ENCODE results near the gene SEMA6B. TPM values are rescaled to one million over a fixed set of nuclear protein-coding genes. Genes with fewer than 3 reads are reported as not detected.

SEMA6B gene
- total and polyA plus RNA-seq, 10 of the 15 experiments (the other 5 are each of a cell fraction or from before 2014, with no cell fraction given) = 0.13 TPM; not detected in 9

GRCh38 chr19:4503825-4504170, 55.7 kb downstream of the SEMA6B start:
- CTCF ChIA-PET = no interaction called here
- Histone ChIP-seq H3K4me1 (ENCODE audit: control insufficient read depth, insufficient read depth, low read length) (no peaks in the 10 kb centered on the region), H3K9ac (ENCODE audit: control insufficient read depth, insufficient read depth, low read length) (no peak overlapping the region), H3K36me3 (ENCODE audit: control insufficient read depth in 2 of 2, insufficient read depth in 2 of 2, low read length in 1 of 2) (no peaks in the 10 kb centered on the region; a peak in 1 of 4 replicates), H3K9me3 (replicated peaks; ENCODE audit: control insufficient read depth, insufficient read depth, low read length) (no peaks in the 10 kb centered on the region), H3K27ac (ENCODE audit: control insufficient read depth, insufficient read depth) (no peak overlapping the region), H3K79me2 (ENCODE audit: control insufficient read depth, insufficient read depth, low read length) (no peaks in the 10 kb centered on the region), H3K4me3 (no peak overlapping the region), H3K4me2 (ENCODE audit: control insufficient read depth, insufficient read depth) (no peak overlapping the region), H4K20me1 (ENCODE audit: control insufficient read depth, insufficient read depth) (no peaks in the 10 kb centered on the region), H3K27me3 (replicated peaks in 1 of 2; ENCODE audit: control insufficient read depth in 2 of 2, insufficient read depth in 2 of 2, low read length in 1 of 2) (no peaks in the 10 kb centered on the region), H2AFZ (ENCODE audit: control insufficient read depth, low read depth, low read length) (no peak overlapping the region)
- RAD21 ChIA-PET (ENCODE audit: unreplicated experiment) = no interaction called here
- FAIRE-seq (no peak), ATAC-seq (no peak), DNase-seq (ENCODE audit: low read depth, low spot score) (no peak)
- in situ Hi-C loops (cut with MboI) (no loop called here), intact Hi-C loops (cut with micrococcal nuclease; ENCODE audit: unreplicated experiment) (no loop called here)
- SMC1A ChIA-PET (ENCODE audit: uncharacterized antibody, unreplicated experiment) = no interaction called here
- POLR2A ChIA-PET = no interaction called here
- WGBS (ENCODE audit: insufficient coverage, insufficient replicate concordance, low lambda C conversion rate, missing lambda C conversion rate) = 93% methylated on average over 10 of the region's 10 CpGs
- no TSS peak for BruUV-seq (replicated peaks)
- TF ChIP-seq YY1 (IDR thresholded peaks at IDR 0.05; ENCODE audit: low read depth, low read length) (no peak), NFXL1 (IDR thresholded peaks at IDR 0.05; ENCODE audit: borderline replicate concordance) (no peak), E4F1 (IDR thresholded peaks at IDR 0.05; ENCODE audit: borderline replicate concordance, partially characterized antibody) (no peak), MTA2 (IDR thresholded peaks at IDR 0.05; ENCODE audit: low read depth) (no peak), STAT3 (IDR thresholded peaks at IDR 0.05; ENCODE audit: low read depth, low read length) (no peak), ETV6 (conservative IDR thresholded peaks at IDR 0.05 in 1 of 2, IDR thresholded peaks at IDR 0.05 in 1 of 2; ENCODE audit: borderline replicate concordance in 1 of 2, low read depth in 1 of 2) (no peak), ZBTB33 (IDR thresholded peaks at IDR 0.05) (no peak), POLR2A (IDR thresholded peaks at IDR 0.05; ENCODE audit: low read depth, low read length) (no peak), RCOR1 (conservative IDR thresholded peaks at IDR 0.05; ENCODE audit: low read depth, low read length) (no peak), ASH2L (IDR thresholded peaks at IDR 0.05; ENCODE audit: borderline replicate concordance, low read depth) (no peak), KLF5 (IDR thresholded peaks at IDR 0.05; ENCODE audit: partially characterized antibody) (no peak), YBX1 (IDR thresholded peaks at IDR 0.05) (no peak), KAT2A (conservative IDR thresholded peaks at IDR 0.05; ENCODE audit: control insufficient read depth, low read depth, low read length) (no peak), SPI1 (IDR thresholded peaks at IDR 0.05; ENCODE audit: borderline replicate concordance, insufficient read depth, low read depth, low read length) (no peak), NFYB (IDR thresholded peaks at IDR 0.05; ENCODE audit: insufficient read depth, low read depth, low read length) (no peak)
- TF ChIP-seq, protein P1, sequence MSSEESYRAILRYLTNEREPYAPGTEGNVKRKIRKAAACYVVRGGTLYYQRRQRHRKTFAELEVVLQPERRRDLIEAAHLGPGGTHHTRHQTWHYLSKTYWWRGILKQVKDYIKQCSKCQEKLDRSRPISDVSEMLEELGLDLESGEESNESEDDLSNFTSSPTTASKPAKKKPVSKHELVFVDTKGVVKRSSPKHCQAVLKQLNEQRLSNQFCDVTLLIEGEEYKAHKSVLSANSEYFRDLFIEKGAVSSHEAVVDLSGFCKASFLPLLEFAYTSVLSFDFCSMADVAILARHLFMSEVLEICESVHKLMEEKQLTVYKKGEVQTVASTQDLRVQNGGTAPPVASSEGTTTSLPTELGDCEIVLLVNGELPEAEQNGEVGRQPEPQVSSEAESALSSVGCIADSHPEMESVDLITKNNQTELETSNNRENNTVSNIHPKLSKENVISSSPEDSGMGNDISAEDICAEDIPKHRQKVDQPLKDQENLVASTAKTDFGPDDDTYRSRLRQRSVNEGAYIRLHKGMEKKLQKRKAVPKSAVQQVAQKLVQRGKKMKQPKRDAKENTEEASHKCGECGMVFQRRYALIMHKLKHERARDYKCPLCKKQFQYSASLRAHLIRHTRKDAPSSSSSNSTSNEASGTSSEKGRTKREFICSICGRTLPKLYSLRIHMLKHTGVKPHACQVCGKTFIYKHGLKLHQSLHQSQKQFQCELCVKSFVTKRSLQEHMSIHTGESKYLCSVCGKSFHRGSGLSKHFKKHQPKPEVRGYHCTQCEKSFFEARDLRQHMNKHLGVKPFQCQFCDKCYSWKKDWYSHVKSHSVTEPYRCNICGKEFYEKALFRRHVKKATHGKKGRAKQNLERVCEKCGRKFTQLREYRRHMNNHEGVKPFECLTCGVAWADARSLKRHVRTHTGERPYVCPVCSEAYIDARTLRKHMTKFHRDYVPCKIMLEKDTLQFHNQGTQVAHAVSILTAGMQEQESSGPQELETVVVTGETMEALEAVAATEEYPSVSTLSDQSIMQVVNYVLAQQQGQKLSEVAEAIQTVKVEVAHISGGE (CRISPR knock-in tag; IDR thresholded peaks at IDR 0.05) = no peak
- TF ChIP-seq, protein P2, sequence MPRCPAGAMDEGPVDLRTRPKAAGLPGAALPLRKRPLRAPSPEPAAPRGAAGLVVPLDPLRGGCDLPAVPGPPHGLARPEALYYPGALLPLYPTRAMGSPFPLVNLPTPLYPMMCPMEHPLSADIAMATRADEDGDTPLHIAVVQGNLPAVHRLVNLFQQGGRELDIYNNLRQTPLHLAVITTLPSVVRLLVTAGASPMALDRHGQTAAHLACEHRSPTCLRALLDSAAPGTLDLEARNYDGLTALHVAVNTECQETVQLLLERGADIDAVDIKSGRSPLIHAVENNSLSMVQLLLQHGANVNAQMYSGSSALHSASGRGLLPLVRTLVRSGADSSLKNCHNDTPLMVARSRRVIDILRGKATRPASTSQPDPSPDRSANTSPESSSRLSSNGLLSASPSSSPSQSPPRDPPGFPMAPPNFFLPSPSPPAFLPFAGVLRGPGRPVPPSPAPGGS (IDR thresholded peaks at IDR 0.05; ENCODE audit: borderline replicate concordance, insufficient read depth, low read depth, low read length, poor library complexity, severe bottlenecking) = no peak

Data from GM12878 (cell line).